Right lobe of liver (tissue), 6 donors: ENCODE data around the gene ENOX1. TPM values are rescaled to one million over a fixed set of nuclear protein-coding genes. Genes with fewer than 3 reads are reported as not detected.

Experiments used
- ATAC-seq, 4 donors: fragments of 200-7000 bp; cut with Tn5 transposase; one replicate each; pipeline ENCODE4 v1.9.1; 2020; ENCODE audit warnings: mild to moderate bottlenecking in 4 of 4, moderate library complexity in 4 of 4
- DNase-seq, 3 donors: peaks; one replicate each; pipeline ENCODE4 v3.0.0-alpha.2; 2020
- H3K27ac ChIP-seq, 3 donors: fragments of 200-600 bp; one replicate each; pipeline ENCODE4 v1.8.0; 2022
- H3K27me3 ChIP-seq, 2 donors: fragments of 200-600 bp; one replicate each; pipeline ENCODE4 v1.8.0; 2022
- H3K36me3 ChIP-seq, 4 donors: fragments of 200-600 bp; sonication (generic) in 1 of 4; one replicate each; pipeline versions ENCODE4 v1.5.1 to v1.8.0; 2017 to 2022; ENCODE audit warnings: control low read depth in 1 of 4
- H3K4me1 ChIP-seq, 4 donors: fragments of 200-600 bp; sonication (generic) in 1 of 4; one replicate each; pipeline versions ENCODE4 v1.5.1 to v1.8.0; 2017 to 2022; ENCODE audit warnings: control low read depth in 1 of 4
- H3K4me3 ChIP-seq, 3 donors: fragments of 200-600 bp; one replicate each; pipeline ENCODE4 v1.8.0; 2022
- H3K9me3 ChIP-seq, 4 donors: fragments of 200-600 bp; sonication (generic) in 1 of 4; one replicate each; pipeline versions ENCODE4 v1.5.1 to v1.8.0; 2017 to 2022; ENCODE audit warnings: control low read depth in 1 of 4
- POLR2A ChIP-seq: fragments of 450-650 bp; IDR thresholded peaks from one replicate; pipeline ENCODE4 v1.6.1; 2017; ENCODE audit warnings: antibody characterized with exemption, mild to moderate bottlenecking
- WGBS: methylation state at CpG from one replicate; pipeline ENCODE4 v1.1.6; 2018; ENCODE audit warnings: low coverage, low lambda C conversion rate; ENCODE audit not compliant: insufficient coverage; ENCODE audit errors: missing lambda C conversion rate; 5-methylcytosine and 5-hydroxymethylcytosine counted together
- intact Hi-C, 2 donors: fragments of 100-400 bp; cut with DNase I; formaldehyde crosslinking; loops; one replicate each; pipeline versions ENCODE4 v1.11.2 to v1.14.1; 2022
- total RNA-seq, 6 experiments: library from RNA; depleted of rRNA in 2 of 6; stranded (reverse); fragments of >200 nt in 2 of 6; fragmentation: NEBNext Ultra II Directional in 3 of 6; extraction: Animal tissue kit (Norgen Biotek cat#: 25700) in 3 of 6; gene quantifications; one replicate each; pipeline versions ENCODE4 v1.1.0 to v1.2.4, GENCODE V29; 2016 to 2023
- TF ChIP-seq, protein P1 (sequence below), 4 donors: fragments of 200-600 bp in 3 of 4; fragments of 450-650 bp in 1 of 4; IDR thresholded peaks; one replicate each; pipeline versions ENCODE4 v1.5.1 to v1.8.0; 2016 to 2022; ENCODE audit warnings: antibody characterized with exemption in 4 of 4, mild to moderate bottlenecking in 2 of 4
- donor health status: DM: no; HTN: yes; CAD: no.
- donor health status: DM: no; HTN: no; CAD: no.
- donor health status: DM: no; HTN: no; CAD: no.
- donor health status: DM: no; HTN: yes; CAD: no.
- donor health status: DM: no; HTN: yes; CAD: no.

ENOX1 gene
- total RNA-seq, 6 experiments from 2014 or later, result 0.07 to 0.16 TPM; not detected in 4

DNA sequence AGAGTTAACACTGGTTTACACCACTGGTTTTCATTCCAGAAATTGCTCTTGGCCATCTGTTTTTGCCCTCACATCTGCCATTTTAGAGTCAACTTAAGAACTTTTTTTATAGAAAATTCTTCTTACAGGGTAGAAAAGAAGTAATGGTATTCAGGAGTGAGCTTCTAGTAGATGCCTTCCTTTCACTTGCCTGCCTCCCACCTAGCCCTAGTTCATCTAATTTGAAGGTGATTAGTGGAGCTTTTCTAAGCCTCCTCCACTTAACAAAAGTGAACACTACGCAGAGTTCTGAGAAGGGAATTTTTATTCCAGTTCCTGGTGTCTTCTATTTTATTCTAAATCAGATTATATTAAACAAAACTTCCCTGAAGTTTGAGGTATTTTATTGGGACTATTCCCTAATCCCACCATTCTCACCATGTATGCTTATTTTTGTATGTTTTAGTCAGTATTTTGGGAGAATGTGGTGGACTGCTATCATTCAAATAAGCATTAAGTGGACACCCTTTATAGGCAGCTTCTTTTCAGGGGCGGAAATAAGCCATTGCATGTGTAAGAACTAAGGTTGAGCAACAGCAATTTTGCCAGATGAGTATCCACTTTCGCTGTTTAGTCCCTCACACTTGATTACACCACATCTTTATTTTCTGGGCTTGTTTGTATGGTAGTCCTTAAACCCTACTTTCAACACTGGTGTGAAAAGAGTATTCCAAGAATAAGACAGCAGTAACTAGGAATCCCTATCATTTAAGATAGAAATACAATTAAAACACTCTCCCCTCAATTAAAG is 156.9 kb downstream of the ENOX1 start:
- no peaks in the 10 kb centered on the region for H3K9me3 ChIP-seq
- no peak for ATAC-seq
- no peaks in the 10 kb centered on the region for H3K36me3 ChIP-seq
- intact Hi-C loops, result no loop called here
- no peak overlapping the region for H3K4me3 ChIP-seq
- no peak overlapping the region for H3K27ac ChIP-seq
- DNase-seq, result no peak
- no peaks in the 10 kb centered on the region for H3K27me3 ChIP-seq
- H3K4me1 ChIP-seq, result no peaks in the 10 kb centered on the region
- WGBS, result 74% methylated on average over 3 of the region's 3 CpGs
- TF ChIP-seq POLR2A, result no peak
- TF ChIP-seq, protein P1, sequence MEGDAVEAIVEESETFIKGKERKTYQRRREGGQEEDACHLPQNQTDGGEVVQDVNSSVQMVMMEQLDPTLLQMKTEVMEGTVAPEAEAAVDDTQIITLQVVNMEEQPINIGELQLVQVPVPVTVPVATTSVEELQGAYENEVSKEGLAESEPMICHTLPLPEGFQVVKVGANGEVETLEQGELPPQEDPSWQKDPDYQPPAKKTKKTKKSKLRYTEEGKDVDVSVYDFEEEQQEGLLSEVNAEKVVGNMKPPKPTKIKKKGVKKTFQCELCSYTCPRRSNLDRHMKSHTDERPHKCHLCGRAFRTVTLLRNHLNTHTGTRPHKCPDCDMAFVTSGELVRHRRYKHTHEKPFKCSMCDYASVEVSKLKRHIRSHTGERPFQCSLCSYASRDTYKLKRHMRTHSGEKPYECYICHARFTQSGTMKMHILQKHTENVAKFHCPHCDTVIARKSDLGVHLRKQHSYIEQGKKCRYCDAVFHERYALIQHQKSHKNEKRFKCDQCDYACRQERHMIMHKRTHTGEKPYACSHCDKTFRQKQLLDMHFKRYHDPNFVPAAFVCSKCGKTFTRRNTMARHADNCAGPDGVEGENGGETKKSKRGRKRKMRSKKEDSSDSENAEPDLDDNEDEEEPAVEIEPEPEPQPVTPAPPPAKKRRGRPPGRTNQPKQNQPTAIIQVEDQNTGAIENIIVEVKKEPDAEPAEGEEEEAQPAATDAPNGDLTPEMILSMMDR (IDR thresholded peaks at IDR 0.05), result no peak

DNA sequence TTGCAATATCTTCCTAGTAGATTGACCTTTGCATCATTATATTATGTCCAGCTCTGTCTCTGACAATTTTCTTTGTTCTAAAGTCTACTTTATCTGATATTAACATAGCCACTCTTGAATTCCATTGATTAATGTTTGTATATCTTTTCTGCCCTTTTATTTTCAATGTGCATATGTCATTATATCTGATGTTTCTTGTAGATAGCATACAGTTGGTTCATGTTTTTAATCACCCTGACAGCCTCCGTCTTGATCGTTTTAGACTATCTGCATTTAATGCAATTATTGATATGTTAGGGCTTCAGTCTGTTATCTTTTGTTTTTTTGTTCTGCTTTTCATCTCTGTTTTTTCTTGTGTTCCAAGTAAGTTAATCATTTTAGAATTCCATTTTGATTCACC is 159.8 kb downstream of the ENOX1 start:
- Histone ChIP-seq H3K27ac (no peak overlapping the region), H3K4me3 (no peak overlapping the region), H3K9me3 (no peaks in the 10 kb centered on the region), H3K4me1 (no peaks in the 10 kb centered on the region), H3K27me3 (no peaks in the 10 kb centered on the region), H3K36me3 (no peaks in the 10 kb centered on the region)
- intact Hi-C loops, result no loop called here
- ATAC-seq (no peak), DNase-seq (no peak)
- WGBS, result 57% methylated on average over 2 of the region's 2 CpGs
- TF ChIP-seq POLR2A, result no peak
- TF ChIP-seq, protein P1 (IDR thresholded peaks at IDR 0.05), result no peak

DNA sequence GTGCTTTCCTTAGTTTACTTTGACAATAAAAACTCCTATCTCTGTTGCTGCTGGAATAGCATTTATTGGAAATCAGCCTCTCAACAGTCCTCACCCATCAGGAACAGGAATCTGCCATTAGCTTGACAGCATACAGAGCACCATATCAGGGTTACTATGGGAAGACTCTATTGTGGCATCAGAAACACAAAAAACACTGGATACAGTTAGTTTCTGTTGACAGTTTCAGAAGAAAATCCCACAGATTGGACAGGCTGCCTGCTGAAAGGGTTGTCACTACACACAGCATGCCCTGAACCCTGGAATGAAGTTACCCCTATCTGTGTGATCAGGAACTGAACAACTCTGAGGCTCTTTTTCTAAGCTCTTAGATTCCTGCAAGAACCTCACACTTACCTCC is 172.7 kb downstream of the ENOX1 start:
- no peak for DNase-seq
- Histone ChIP-seq H3K4me1 (no peaks in the 10 kb centered on the region), H3K36me3 (no peaks in the 10 kb centered on the region), H3K27ac (no peak overlapping the region), H3K9me3 (no peaks in the 10 kb centered on the region), H3K4me3 (no peak overlapping the region), H3K27me3 (no peaks in the 10 kb centered on the region)
- intact Hi-C loops, result no loop called here
- no peak for ATAC-seq
- TF ChIP-seq, protein P1 (IDR thresholded peaks at IDR 0.05), result no peak
- TF ChIP-seq POLR2A, result no peak

DNA sequence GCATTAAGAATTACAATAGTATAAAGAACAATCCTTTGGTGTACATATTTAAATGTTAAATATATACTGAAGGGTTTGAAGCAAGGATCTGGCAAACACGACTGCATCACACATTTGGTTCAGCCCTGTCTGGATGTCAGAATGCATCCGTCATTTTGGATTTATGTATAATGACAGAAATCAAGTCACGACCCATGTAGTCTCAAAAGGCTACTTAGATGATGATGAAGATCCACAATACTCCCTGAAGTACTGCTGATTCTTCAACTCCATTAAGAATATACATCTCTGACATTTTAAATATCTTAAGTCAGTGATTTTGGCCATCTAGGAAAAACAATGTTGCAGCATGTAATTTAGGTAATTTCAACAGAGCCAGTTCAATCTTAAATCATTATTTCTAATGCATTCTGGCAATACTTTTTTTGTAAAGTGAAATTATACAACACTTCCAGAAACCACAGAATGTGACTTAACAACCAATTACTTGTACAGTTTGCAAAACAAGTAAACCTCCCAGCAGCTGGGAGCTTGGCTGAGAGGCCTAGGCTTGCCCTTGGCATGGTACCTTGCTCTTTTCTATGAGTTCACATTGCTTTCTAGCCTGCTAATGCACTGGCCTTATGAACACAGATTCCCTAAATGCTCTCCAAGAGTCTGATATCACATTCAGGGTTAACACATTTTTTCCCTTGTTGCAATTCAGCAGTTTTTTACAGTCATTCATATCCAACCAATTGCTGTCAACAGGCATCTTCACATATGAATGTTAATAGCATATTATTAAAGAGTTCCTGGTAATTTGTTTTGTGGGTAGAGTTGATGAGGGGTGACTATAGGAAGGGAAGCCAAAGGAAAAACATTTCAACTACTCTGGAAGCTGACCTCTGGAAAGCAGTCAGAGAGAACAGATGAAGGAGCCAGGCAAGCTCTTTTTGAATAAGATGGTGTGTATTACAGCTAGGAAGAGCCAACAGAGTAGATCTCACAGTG is 175.2 kb downstream of the ENOX1 start:
- WGBS, result 65% methylated on average over 3 of the region's 3 CpGs
- intact Hi-C loops, result no loop called here

More for the DNA sequence above, 175.2 kb downstream of the ENOX1 start:
- Histone ChIP-seq H3K4me1 (no peaks in the 10 kb centered on the region), H3K9me3 (no peaks in the 10 kb centered on the region), H3K27me3 (no peaks in the 10 kb centered on the region), H3K4me3 (no peak overlapping the region), H3K36me3 (no peaks in the 10 kb centered on the region), H3K27ac (no peak overlapping the region)
- ATAC-seq (no peak), DNase-seq (no peak)
- TF ChIP-seq POLR2A, result no peak
- TF ChIP-seq, protein P1 (IDR thresholded peaks at IDR 0.05), result no peak
